Neural cell (in vitro differentiated cells): ENCODE data around the gene ANO5.

Experiments used
- EP300 ChIP-seq: fragments of 450-650 bp; conservative IDR thresholded peaks from 2 replicates; pipeline ENCODE4 v1.6.1; 2014; ENCODE audit warnings: antibody characterized with exemption, mild to moderate bottlenecking, moderate library complexity; ENCODE audit not compliant: poor library complexity, severe bottlenecking
- EZH2 ChIP-seq: fragments of 200-600, 300-800 bp; shearing (Covaris generic), sonication (generic); IDR thresholded peaks from 2 replicates; pipeline ENCODE4 v1.6.1; 2014; ENCODE audit warnings: antibody characterized with exemption, low read length, borderline replicate concordance, mild to moderate bottlenecking; ENCODE audit not compliant: insufficient read depth, poor library complexity, severe bottlenecking
- POLR2AphosphoS5 ChIP-seq: IDR thresholded peaks from 2 replicates; pipeline ENCODE4 v1.6.1; 2012
- RAD21 ChIP-seq: fragments of 450-650 bp; conservative IDR thresholded peaks from 2 replicates; pipeline ENCODE4 v1.6.1; 2014; ENCODE audit warnings: antibody characterized with exemption, mild to moderate bottlenecking, moderate library complexity
- SMC3 ChIP-seq: fragments of 450-650 bp; conservative IDR thresholded peaks from 2 replicates; pipeline ENCODE4 v1.6.1; 2014; ENCODE audit warnings: antibody characterized with exemption, mild to moderate bottlenecking, moderate library complexity; ENCODE audit not compliant: poor library complexity
- TAF1 ChIP-seq: IDR thresholded peaks from 2 replicates; pipeline ENCODE4 v1.6.1; 2012; ENCODE audit warnings: low read depth
- TF ChIP-seq, protein P1 (sequence below): fragments of 450-650 bp; IDR thresholded peaks from 2 replicates; pipeline ENCODE4 v1.5.1; 2014; ENCODE audit warnings: antibody characterized with exemption, mild to moderate bottlenecking, moderate library complexity; ENCODE audit not compliant: poor library complexity, severe bottlenecking
- TF ChIP-seq, protein P2 (sequence below): IDR thresholded peaks from 2 replicates; pipeline ENCODE4 v1.6.1; 2012; ENCODE audit warnings: borderline replicate concordance

- TF ChIP-seq, protein P1, sequence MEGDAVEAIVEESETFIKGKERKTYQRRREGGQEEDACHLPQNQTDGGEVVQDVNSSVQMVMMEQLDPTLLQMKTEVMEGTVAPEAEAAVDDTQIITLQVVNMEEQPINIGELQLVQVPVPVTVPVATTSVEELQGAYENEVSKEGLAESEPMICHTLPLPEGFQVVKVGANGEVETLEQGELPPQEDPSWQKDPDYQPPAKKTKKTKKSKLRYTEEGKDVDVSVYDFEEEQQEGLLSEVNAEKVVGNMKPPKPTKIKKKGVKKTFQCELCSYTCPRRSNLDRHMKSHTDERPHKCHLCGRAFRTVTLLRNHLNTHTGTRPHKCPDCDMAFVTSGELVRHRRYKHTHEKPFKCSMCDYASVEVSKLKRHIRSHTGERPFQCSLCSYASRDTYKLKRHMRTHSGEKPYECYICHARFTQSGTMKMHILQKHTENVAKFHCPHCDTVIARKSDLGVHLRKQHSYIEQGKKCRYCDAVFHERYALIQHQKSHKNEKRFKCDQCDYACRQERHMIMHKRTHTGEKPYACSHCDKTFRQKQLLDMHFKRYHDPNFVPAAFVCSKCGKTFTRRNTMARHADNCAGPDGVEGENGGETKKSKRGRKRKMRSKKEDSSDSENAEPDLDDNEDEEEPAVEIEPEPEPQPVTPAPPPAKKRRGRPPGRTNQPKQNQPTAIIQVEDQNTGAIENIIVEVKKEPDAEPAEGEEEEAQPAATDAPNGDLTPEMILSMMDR = no peak
- TF ChIP-seq SMC3 (no peak), POLR2AphosphoS5 (peak; percentile 11), TAF1 (no peak), EP300 (no peak), EZH2 (no peak), RAD21 (no peak)
- TF ChIP-seq, protein P2, sequence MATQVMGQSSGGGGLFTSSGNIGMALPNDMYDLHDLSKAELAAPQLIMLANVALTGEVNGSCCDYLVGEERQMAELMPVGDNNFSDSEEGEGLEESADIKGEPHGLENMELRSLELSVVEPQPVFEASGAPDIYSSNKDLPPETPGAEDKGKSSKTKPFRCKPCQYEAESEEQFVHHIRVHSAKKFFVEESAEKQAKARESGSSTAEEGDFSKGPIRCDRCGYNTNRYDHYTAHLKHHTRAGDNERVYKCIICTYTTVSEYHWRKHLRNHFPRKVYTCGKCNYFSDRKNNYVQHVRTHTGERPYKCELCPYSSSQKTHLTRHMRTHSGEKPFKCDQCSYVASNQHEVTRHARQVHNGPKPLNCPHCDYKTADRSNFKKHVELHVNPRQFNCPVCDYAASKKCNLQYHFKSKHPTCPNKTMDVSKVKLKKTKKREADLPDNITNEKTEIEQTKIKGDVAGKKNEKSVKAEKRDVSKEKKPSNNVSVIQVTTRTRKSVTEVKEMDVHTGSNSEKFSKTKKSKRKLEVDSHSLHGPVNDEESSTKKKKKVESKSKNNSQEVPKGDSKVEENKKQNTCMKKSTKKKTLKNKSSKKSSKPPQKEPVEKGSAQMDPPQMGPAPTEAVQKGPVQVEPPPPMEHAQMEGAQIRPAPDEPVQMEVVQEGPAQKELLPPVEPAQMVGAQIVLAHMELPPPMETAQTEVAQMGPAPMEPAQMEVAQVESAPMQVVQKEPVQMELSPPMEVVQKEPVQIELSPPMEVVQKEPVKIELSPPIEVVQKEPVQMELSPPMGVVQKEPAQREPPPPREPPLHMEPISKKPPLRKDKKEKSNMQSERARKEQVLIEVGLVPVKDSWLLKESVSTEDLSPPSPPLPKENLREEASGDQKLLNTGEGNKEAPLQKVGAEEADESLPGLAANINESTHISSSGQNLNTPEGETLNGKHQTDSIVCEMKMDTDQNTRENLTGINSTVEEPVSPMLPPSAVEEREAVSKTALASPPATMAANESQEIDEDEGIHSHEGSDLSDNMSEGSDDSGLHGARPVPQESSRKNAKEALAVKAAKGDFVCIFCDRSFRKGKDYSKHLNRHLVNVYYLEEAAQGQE = no peak
These were observed 615 bp downstream of the ANO5 start for GRCh38 chr11:22193348-22194051.
